Activated T-helper 17 cell treated with anti-CD3 and anti-CD28 coated beads, Interleukin-2, amount 50 U/mL, for 72 hours (primary cell): ENCODE results near the gene SPINK8. TPM values are rescaled to one million over a fixed set of nuclear protein-coding genes. Genes with fewer than 3 reads are reported as not detected.
"Not testable (repeated sequence)": the region's sequence is repeated elsewhere in the genome, so short reads cannot be mapped to it uniquely, and the experiment has no call there.

Source experiments
- ATAC-seq: fragments of 150-1000 bp; cut with Tn5 transposase; replicated peaks from 2 replicates; pipeline ENCODE4 v1.10.0; 2021; ENCODE audit warnings: mild to moderate bottlenecking, moderate library complexity
- H3K27ac Mint-ChIP-seq: one replicate; pipeline ENCODE4 v1.8.0; 2022; ENCODE audit warnings: mixed read lengths
- H3K27me3 Mint-ChIP-seq: one replicate; pipeline ENCODE4 v1.8.0; 2022; ENCODE audit warnings: mixed read lengths
- H3K36me3 Mint-ChIP-seq: one replicate; pipeline ENCODE4 v1.8.0; 2022; ENCODE audit warnings: low read depth, mild to moderate bottlenecking, mixed read lengths
- H3K4me1 Mint-ChIP-seq: one replicate; pipeline ENCODE4 v1.8.0; 2022; ENCODE audit warnings: mixed read lengths
- H3K4me3 Mint-ChIP-seq: one replicate; pipeline ENCODE4 v1.8.0; 2022; ENCODE audit warnings: mild to moderate bottlenecking, mixed read lengths
- H3K9me3 Mint-ChIP-seq: one replicate; pipeline ENCODE4 v1.8.0; 2022; ENCODE audit warnings: mixed read lengths
- total RNA-seq, 2 donors: library from RNA; stranded (reverse); gene quantifications; one replicate each; pipeline ENCODE4 v1.2.3, GENCODE V29; 2022

SPINK8 gene
- total RNA-seq, 2 donors from 2014 or later: not detected

DNA sequence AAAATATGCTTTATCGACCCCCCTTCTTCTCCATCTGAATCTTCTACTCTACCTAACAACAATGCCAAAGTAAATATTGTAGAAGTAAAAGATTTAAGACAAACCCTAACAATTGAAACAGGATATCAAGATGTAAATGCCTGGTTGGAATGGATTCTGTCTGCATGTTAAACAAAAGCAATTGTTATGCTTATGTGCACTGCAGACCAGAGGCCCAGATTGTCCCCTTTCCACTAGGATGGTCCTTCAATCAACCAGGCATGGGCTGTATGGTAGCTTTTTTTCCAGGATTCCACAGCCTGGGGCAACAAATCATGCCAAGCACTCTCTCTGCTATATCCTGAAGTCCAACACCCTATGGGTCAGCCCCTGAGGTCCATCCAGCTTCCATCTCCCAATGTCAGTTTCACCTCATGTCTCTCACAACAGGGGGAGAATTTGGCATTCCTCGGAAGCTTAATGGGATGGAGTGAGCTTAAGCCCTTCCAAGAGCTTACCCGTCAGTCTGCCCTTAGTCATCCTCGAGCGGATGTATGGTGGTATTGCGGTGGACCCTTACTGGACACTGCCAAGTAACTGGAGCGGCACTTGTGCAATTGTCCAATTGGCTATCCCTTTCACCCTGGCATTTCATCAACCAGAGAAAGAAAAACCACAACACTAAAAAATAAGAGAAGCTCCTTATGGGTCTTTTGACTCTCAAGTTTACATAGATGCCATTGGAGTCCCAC lies 56.4 kb downstream of the SPINK8 start:
- no peak overlapping the region for H3K4me3 Mint-ChIP-seq
- H3K4me1 Mint-ChIP-seq: no peaks in the 10 kb centered on the region
- H3K27me3 Mint-ChIP-seq: no peaks in the 10 kb centered on the region
- ATAC-seq: no peak
- H3K27ac Mint-ChIP-seq: no peak overlapping the region
- H3K9me3 Mint-ChIP-seq: no peaks in the 10 kb centered on the region
- H3K36me3 Mint-ChIP-seq: no peaks in the 10 kb centered on the region

GRCh38 chr3:48275287-48276027 lies 58.0 kb downstream of the SPINK8 start:
- H3K27me3 Mint-ChIP-seq: no peaks in the 10 kb centered on the region
- H3K4me3 Mint-ChIP-seq: no peak overlapping the region
- peaks cover 8% of the 10 kb centered on the region for H3K36me3 Mint-ChIP-seq
- no peak for ATAC-seq
- no peaks in the 10 kb centered on the region for H3K9me3 Mint-ChIP-seq
- peaks cover under 1% of the 10 kb centered on the region for H3K4me1 Mint-ChIP-seq
- H3K27ac Mint-ChIP-seq: no peak overlapping the region

DNA sequence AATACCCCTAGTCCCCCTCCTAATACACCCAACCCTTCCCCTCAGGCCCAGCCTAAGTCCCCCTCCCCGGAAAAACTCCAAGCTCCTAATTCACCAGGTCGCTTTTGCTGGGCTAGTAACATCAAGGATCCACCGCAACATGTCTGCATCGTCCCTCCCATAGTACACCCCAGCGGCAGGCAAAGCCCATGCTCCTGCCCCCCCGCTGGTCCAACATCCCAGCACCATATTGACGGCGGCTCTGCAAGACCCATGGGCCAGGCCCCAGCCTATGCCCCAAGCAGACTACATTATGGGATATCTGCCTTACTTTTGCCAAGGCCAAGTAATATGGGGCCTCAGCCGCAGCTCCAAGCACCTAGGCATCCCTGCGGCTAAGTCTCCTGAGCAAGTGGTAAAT lies 59.0 kb downstream of the SPINK8 start:
- Mint-ChIP-seq H3K36me3 (peaks cover 18% of the 10 kb centered on the region), H3K27me3 (no peaks in the 10 kb centered on the region), H3K4me1 (peaks cover 10% of the 10 kb centered on the region), H3K4me3 (no peak overlapping the region), H3K9me3 (no peaks in the 10 kb centered on the region), H3K27ac (no peak overlapping the region)
- no peak for ATAC-seq

DNA sequence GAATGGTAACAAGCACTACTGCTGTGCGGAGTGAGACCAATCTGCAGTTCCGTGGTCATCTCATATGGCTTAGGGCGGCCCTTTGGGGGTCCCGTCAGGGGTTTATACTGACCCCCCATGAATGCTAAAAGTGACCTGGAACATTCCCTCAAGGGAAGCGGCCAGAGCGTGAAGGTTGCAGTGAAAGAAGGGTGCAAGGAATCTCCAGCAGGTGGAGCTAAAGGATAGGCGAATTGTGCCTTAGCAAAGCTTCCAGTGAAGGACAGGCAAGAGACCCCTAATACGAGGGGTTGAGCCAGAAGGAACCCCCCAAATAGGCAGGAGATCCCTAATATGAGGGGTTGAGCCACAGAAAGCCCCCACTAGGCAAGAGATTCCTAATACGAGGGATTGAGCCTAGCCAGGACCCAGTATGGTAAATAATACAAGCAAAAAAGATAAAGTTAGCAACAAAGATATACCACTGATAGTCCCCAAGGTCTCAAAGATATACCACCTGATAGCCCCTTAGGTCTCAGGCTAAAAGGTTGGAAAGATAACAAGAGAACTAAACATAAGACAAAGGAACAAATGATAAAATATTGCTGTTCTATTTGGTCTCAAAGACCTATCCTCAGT lies 59.8 kb downstream of the SPINK8 start:
- Mint-ChIP-seq H3K4me3 (no peak overlapping the region), H3K4me1 (peaks cover 16% of the 10 kb centered on the region), H3K9me3 (no peaks in the 10 kb centered on the region), H3K27me3 (no peaks in the 10 kb centered on the region), H3K27ac (no peak overlapping the region), H3K36me3 (peaks cover 21% of the 10 kb centered on the region)
- ATAC-seq: no peak

DNA sequence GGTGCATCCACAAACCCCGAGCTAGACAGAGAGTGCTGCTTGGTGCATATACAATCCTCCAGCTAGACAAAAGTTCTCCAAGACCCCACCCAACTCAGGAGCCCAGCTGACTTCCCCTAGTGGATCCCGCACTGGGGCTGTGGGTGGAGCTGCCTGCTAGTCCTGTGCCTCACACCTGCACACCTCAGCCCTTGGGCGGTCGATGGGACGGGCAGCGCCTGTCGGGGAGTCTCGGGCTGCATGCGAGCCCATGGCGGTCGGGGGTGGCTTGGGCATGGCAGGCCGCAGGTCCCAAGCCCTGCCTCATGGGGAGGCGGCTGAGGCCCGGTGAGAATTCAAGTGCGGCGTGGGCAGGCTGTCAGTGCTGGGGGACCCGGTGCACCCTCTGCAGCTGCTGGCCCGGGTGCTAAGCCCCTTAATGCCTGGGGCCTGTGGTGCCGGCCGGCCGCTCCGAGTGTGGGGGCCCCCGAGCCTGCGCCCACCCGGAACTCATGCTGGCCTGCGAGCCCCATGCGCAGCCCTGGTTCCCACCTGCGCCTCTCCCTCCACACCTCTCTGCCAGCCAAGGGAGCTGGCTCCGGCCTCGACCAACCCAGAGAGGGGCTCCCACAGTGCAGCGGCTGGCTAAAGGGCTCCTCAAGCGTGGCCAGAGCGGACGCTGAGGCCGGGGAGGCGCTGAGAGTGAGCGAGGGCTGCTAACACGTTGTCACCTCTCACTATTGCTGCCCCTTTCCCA lies 61.5 kb downstream of the SPINK8 start:
- H3K4me1 Mint-ChIP-seq: peaks cover 29% of the 10 kb centered on the region
- ATAC-seq: no peak
- H3K27ac Mint-ChIP-seq: no peak overlapping the region

DNA sequence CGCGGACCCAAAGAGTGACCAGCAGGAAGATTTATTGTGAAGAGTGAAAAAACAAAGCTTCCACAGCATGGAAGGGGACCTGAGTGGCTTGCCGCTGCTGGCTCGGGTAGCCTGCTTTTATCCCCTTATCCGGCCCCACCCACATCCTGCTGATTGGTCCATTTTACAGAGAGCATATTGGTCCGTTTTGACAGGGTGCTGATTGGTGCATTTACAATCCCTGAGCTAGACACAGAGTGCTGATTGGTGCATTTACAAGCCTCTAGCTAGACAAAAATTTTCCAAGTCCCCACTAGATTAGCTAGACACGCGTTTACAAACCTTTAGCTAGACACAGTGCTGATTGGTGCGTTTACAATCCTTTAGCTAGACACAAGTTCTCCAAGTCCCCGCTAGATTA lies 62.2 kb downstream of the SPINK8 start:
- H3K9me3 Mint-ChIP-seq, H3K27me3 Mint-ChIP-seq, ATAC-seq, H3K4me3 Mint-ChIP-seq, H3K27ac Mint-ChIP-seq: not testable (repeated sequence)
- H3K36me3 Mint-ChIP-seq: peaks cover 40% of the 10 kb centered on the region
- peaks cover 32% of the 10 kb centered on the region for H3K4me1 Mint-ChIP-seq

More for the DNA sequence above, 61.5 kb downstream of the SPINK8 start:
- H3K9me3 Mint-ChIP-seq: no peaks in the 10 kb centered on the region
- peaks cover 33% of the 10 kb centered on the region for H3K36me3 Mint-ChIP-seq
- H3K4me3 Mint-ChIP-seq: no peak overlapping the region
- H3K27me3 Mint-ChIP-seq: no peaks in the 10 kb centered on the region

DNA sequence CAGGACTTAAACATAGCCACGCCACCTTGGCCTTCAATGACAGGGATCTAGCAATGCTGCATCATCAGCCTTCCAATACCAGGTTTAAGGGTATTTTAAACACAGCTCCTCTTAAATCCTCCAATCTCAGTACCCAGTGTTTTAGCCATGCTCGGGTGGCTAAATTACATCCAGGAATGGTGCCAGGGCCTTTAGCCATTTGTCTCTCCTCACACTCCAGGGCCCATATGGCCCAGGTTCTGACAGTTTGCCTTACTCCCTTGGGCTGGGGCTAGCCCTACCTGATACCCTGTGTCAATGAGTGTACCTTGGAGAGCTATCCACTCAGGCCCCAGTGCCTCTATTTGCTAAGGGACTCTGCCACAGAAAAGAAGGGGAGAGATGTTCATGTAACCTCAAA lies 63.2 kb downstream of the SPINK8 start:
- Mint-ChIP-seq H3K9me3 (no peaks in the 10 kb centered on the region), H3K27ac (peak overlapping the region; percentile 86), H3K36me3 (peaks cover 49% of the 10 kb centered on the region), H3K4me1 (peaks cover 32% of the 10 kb centered on the region), H3K27me3 (no peaks in the 10 kb centered on the region), H3K4me3 (peak overlapping the region; percentile 66)
- ATAC-seq: no peak

DNA sequence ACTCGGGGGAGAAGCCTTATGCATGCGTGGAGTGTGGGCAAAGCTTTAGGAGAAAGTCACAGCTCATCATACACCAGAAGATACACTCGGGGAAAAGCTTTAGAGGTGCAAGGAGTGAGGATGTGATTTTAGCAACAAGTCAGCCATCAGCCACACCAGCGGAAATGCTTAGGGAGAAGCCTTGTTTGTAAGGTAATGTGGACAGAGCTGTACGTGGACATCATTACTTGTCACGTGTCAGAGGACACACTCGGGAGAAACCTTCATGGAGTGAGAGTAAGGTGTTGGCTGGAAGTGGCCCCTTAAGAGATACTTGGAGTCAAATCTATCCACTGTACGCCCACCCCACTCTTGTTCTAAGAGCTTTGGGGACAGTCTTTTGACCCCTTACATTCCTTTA lies 63.9 kb downstream of the SPINK8 start:
- H3K9me3 Mint-ChIP-seq: no peaks in the 10 kb centered on the region
- H3K4me3 Mint-ChIP-seq: peak overlapping the region; percentile 66
- ATAC-seq: no peak
- H3K27me3 Mint-ChIP-seq: no peaks in the 10 kb centered on the region
- peaks cover 32% of the 10 kb centered on the region for H3K4me1 Mint-ChIP-seq
- peaks cover 50% of the 10 kb centered on the region for H3K36me3 Mint-ChIP-seq
- H3K27ac Mint-ChIP-seq: peak overlapping the region; percentile 86

GRCh38 chr3:48268936-48269561 lies 64.4 kb downstream of the SPINK8 start:
- H3K4me1 Mint-ChIP-seq: peaks cover 32% of the 10 kb centered on the region

GRCh38 chr3:48268381-48268935 lies 65.0 kb downstream of the SPINK8 start:
- Mint-ChIP-seq H3K4me3 (peak overlapping the region; percentile 66), H3K36me3 (peaks cover 59% of the 10 kb centered on the region), H3K9me3 (no peaks in the 10 kb centered on the region), H3K27ac (peak overlapping the region; percentile 86), H3K4me1 (peaks cover 32% of the 10 kb centered on the region), H3K27me3 (no peaks in the 10 kb centered on the region)
- peak; percentile 86 for ATAC-seq

More at GRCh38 chr3:48268936-48269561, 64.4 kb downstream of the SPINK8 start:
- ATAC-seq: peak; percentile 61
- Mint-ChIP-seq H3K36me3 (peaks cover 53% of the 10 kb centered on the region), H3K9me3 (no peaks in the 10 kb centered on the region), H3K4me3 (peak overlapping the region; percentile 66), H3K27me3 (no peaks in the 10 kb centered on the region), H3K27ac (peak overlapping the region; percentile 86)

- Mint-ChIP-seq H3K4me1 (peaks cover 32% of the 10 kb centered on the region), H3K4me3 (peak overlapping the region; percentile 66), H3K27me3 (no peaks in the 10 kb centered on the region), H3K36me3 (peaks cover 65% of the 10 kb centered on the region), H3K9me3 (no peaks in the 10 kb centered on the region), H3K27ac (peak overlapping the region; percentile 86)
- ATAC-seq: no peak
Observed at GRCh38 chr3:48267782-48268181, 65.7 kb downstream of the SPINK8 start.

DNA sequence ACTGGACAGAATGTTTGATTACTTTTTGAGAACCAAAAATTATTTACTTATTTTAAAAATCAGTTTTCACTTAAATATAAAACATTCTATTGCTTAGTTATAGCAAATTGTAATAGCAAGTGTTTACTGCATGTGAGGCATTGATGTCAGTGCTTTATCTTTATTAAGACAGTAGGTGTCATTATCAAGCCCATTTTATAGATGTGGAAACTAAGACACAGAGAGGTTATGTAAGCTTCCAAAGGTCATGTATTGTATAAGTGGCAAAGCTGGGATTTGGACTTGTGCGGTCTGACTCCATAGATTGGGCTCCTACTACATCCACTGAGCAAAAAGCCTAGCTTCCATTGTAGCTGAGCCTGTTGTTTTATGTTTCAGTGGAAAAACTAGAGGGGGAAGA lies 74.9 kb downstream of the SPINK8 start:
- Mint-ChIP-seq H3K9me3 (no peaks in the 10 kb centered on the region), H3K27ac (peak overlapping the region; percentile 69), H3K4me3 (no peak overlapping the region), H3K4me1 (peaks cover 5% of the 10 kb centered on the region), H3K27me3 (no peaks in the 10 kb centered on the region), H3K36me3 (peaks cover 93% of the 10 kb centered on the region)
- ATAC-seq: no peak
